Neural crest cell (in vitro differentiated cells): ENCODE measurements around the gene HGFAC. TPM values are rescaled to one million over a fixed set of nuclear protein-coding genes. Genes with fewer than 3 reads are reported as not detected.
A peak's percentile ranks its signal among the peaks of the same experiment; 100 is the strongest.

Experiments
- DNase-seq: peaks from one replicate; pipeline ENCODE4 v3.0.0; 2021; ENCODE audit warnings: low read depth, mixed read lengths, low spot score
- H3K27ac Mint-ChIP-seq: one replicate; pipeline ENCODE4 v1.8.0; 2021; ENCODE audit warnings: mild to moderate bottlenecking, mixed read lengths; ENCODE audit not compliant: unreplicated experiment
- H3K27me3 Mint-ChIP-seq: 2 replicates; pipeline ENCODE4 v1.8.0; 2021; ENCODE audit warnings: low read depth, mild to moderate bottlenecking, mixed read lengths
- H3K36me3 Mint-ChIP-seq: 2 replicates; pipeline ENCODE4 v1.8.0; 2021; ENCODE audit warnings: low read depth, mild to moderate bottlenecking, mixed read lengths
- H3K4me1 Mint-ChIP-seq: 2 replicates; pipeline ENCODE4 v1.8.0; 2021; ENCODE audit warnings: mixed read lengths
- H3K4me3 Mint-ChIP-seq: one replicate; pipeline ENCODE4 v1.8.0; 2021; ENCODE audit warnings: mild to moderate bottlenecking, mixed read lengths
- H3K9me3 Mint-ChIP-seq: 2 replicates; pipeline ENCODE4 v1.8.0; 2021; ENCODE audit warnings: mixed read lengths
- total RNA-seq: library from RNA; stranded (reverse); gene quantifications from 2 replicates; pipeline ENCODE4 v1.2.1, GENCODE V29; 2021
- TF ChIP-seq, protein P1 (sequence below): fragments of 200-600 bp; sonication (generic); conservative IDR thresholded peaks from 2 replicates; pipeline ENCODE4 v1.5.0; 2021; ENCODE audit warnings: antibody characterized with exemption, mild to moderate bottlenecking

Gene HGFAC
- total RNA-seq, 1 donor from 2014 or later = 1.6 TPM

DNA sequence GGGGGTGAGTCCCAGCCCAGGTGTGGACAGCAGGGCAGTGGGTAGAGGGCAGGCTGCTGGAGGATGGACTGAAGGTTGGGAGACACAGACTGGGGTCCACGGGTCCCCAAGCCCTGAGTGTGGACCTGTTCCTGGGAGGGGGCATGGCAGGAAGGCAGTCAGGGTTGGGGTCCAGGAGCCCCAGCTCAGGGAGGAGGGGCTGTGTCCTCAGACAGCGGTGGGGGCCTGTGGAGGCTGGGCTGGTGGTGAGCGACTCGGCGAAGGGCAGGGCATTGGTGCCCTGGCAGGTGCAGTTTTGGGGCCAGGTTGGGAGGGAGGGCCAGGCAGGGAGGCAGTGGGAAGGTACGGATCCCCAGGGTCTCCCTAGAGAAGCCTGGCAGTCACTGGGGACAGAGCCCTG, 55.3 kb downstream of the HGFAC start:
- TF ChIP-seq, protein P1, sequence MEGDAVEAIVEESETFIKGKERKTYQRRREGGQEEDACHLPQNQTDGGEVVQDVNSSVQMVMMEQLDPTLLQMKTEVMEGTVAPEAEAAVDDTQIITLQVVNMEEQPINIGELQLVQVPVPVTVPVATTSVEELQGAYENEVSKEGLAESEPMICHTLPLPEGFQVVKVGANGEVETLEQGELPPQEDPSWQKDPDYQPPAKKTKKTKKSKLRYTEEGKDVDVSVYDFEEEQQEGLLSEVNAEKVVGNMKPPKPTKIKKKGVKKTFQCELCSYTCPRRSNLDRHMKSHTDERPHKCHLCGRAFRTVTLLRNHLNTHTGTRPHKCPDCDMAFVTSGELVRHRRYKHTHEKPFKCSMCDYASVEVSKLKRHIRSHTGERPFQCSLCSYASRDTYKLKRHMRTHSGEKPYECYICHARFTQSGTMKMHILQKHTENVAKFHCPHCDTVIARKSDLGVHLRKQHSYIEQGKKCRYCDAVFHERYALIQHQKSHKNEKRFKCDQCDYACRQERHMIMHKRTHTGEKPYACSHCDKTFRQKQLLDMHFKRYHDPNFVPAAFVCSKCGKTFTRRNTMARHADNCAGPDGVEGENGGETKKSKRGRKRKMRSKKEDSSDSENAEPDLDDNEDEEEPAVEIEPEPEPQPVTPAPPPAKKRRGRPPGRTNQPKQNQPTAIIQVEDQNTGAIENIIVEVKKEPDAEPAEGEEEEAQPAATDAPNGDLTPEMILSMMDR = no peak
- Mint-ChIP-seq H3K4me1 (peaks cover 5% of the 10 kb centered on the region), H3K27ac (peak overlapping the region; percentile 83), H3K9me3 (no peaks in the 10 kb centered on the region), H3K4me3 (no peak overlapping the region), H3K36me3 (no peaks in the 10 kb centered on the region), H3K27me3 (peaks cover 6% of the 10 kb centered on the region)
- no peak for DNase-seq

DNA sequence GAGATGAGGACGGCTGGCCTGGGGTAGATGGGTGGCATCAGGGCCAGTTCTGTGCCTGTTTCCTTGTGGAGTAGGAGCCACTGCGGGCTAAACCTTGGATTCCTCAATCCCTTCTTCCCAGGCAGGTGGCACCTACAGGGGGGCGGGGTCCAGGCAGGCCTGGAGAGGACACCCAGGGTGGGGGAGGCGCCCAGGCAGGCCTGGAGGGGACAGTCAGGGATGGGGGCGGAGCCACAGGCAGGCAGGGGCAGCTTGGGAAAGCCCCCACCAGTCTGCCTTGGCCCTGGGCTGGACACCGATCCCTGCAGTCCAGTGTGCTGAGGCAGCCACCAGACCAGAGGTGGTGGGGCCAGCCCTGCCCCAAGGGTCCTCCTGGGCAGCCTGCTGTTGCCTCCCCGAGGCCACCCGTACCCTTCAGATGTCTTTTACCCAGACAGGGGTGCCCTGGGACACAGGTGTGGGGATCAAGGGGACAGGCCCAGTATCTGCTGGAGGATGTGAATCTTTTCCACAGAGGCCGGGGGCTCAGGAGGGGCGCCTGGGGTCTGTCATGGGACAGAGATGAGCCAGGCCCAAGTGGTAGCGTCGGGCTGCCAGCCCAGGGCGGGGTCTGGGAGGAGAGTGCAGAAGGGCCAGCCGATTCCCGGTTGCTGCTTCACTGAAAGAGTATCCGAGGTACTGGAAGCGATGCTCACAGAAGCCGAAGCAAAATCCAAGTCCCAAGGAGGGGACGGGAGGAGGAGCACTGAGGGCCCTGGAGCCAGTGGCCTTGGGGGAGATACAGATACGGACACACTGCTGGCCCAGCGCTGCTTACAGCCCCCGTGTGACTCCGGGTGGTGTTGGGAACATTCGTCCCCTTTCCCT, 56.0 kb downstream of the HGFAC start:
- H3K4me1 Mint-ChIP-seq = peaks cover 5% of the 10 kb centered on the region
- peaks cover 3% of the 10 kb centered on the region for H3K27me3 Mint-ChIP-seq
- H3K4me3 Mint-ChIP-seq = no peak overlapping the region
- H3K36me3 Mint-ChIP-seq = no peaks in the 10 kb centered on the region
- no peak for DNase-seq
- no peak overlapping the region for H3K27ac Mint-ChIP-seq
- no peaks in the 10 kb centered on the region for H3K9me3 Mint-ChIP-seq
- TF ChIP-seq, protein P1 = no peak

DNA sequence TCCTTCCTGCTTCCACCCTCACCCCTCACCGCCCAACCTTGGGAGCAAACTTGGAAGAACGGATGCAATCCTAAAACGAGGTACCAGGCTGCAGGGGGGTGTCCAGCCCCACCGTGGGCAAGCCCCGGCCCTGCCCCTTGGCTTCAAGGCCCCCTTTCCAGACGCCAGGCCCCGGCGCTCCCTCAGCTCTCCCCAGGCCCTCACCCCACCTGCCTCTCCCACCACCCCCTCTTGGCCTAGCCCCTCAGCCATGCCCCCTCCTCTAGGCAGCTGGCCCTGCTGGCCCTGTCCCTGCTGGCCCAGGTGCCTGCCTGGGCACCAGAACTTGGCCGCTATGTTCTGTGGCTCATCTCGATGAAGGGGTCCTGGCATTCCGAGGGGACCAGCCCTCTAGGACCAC, 56.6 kb downstream of the HGFAC start:
- Mint-ChIP-seq H3K9me3 (no peaks in the 10 kb centered on the region), H3K27me3 (peaks cover 3% of the 10 kb centered on the region), H3K4me1 (peaks cover 7% of the 10 kb centered on the region), H3K4me3 (no peak overlapping the region), H3K36me3 (no peaks in the 10 kb centered on the region), H3K27ac (no peak overlapping the region)
- no peak for DNase-seq
- TF ChIP-seq, protein P1 = no peak

Other genes starting within 250 kb of the HGFAC start
- 1.2 TPM in 2 replicates for gene MSANTD1, start 192.8 kb upstream of the HGFAC start, total RNA-seq
- 60.4 and 69.5 TPM in 2 replicates for gene RGS12, start 148.9 kb upstream of the HGFAC start, total RNA-seq
- 0.16 TPM in 1 of 2 replicates, not detected in the other for gene DOK7, start 21.3 kb downstream of the HGFAC start, total RNA-seq
- 106 and 116 TPM in 2 replicates for gene LRPAP1, start 90.5 kb downstream of the HGFAC start, total RNA-seq